Naive thymus-derived CD8-positive, alpha-beta T cell (primary cell): ENCODE results near the gene DSCAML1. TPM values are rescaled to one million over a fixed set of nuclear protein-coding genes. Genes with fewer than 3 reads are reported as not detected.
"Not testable (repeated sequence)": the region's sequence is repeated elsewhere in the genome, so short reads cannot be mapped to it uniquely, and the experiment has no call there.

Experiments used
- ATAC-seq, 2 donors: fragments of 150-1000 bp; cut with Tn5 transposase in 1 of 2; sonication (Bioruptor Pico), chemical (Tn5 transposase) in 1 of 2; 1 replicate in 1 of 2; 2 replicates in 1 of 2; pipeline ENCODE4 v1.10.0; 2021; ENCODE audit warnings: mild to moderate bottlenecking in 2 of 2, moderate library complexity in 2 of 2
- POLR2A ChIA-PET: fragments of 350-600 bp; sonication (Branson Sonifier 250); formaldehyde crosslinking; loops from one replicate; lab custom pipeline; 2021; ENCODE audit warnings: antibody characterized with exemption; lab: Charles Lee
- DNase-seq, 10 donors: peaks; one replicate each; pipeline versions ENCODE4 v3.0.0 to v3.0.0-alpha.2; 2020 to 2022
- H3K27ac Mint-ChIP-seq, 10 donors: one replicate each; pipeline ENCODE4 v1.8.0; 2020 to 2022; ENCODE audit warnings: mild to moderate bottlenecking in 10 of 10, mixed read lengths in 10 of 10, moderate library complexity in 4 of 10, inconsistent platforms in 1 of 10
- H3K27me3 Mint-ChIP-seq, 5 donors: one replicate each; pipeline ENCODE4 v1.8.0; 2021 to 2022; ENCODE audit warnings: mixed read lengths in 5 of 5
- H3K36me3 Mint-ChIP-seq, 3 donors: one replicate each; pipeline ENCODE4 v1.8.0; 2020 to 2022; ENCODE audit warnings: mixed read lengths in 3 of 3, mild to moderate bottlenecking in 2 of 3, inconsistent platforms in 1 of 3
- H3K4me1 Mint-ChIP-seq, 4 donors: one replicate each; pipeline ENCODE4 v1.8.0; 2021 to 2022; ENCODE audit warnings: mixed read lengths in 4 of 4
- H3K4me3 Mint-ChIP-seq, 10 donors: one replicate each; pipeline ENCODE4 v1.8.0; 2020 to 2022; ENCODE audit warnings: mild to moderate bottlenecking in 10 of 10, mixed read lengths in 10 of 10, moderate library complexity in 6 of 10, inconsistent platforms in 1 of 10
- H3K9me3 Mint-ChIP-seq, 9 donors: one replicate each; pipeline ENCODE4 v1.8.0; 2020 to 2022; ENCODE audit warnings: mixed read lengths in 9 of 9, mild to moderate bottlenecking in 3 of 9, inconsistent platforms in 1 of 9, moderate library complexity in 1 of 9
- polyA plus RNA-seq, 3 donors: library from polyadenylated mRNA; unstranded; fragments of 300-500 nt; fragmentation: Illumina TruSeq; gene quantifications; one replicate each; pipeline ENCODE4 v1.2.3, GENCODE V29; 2021
- total RNA-seq, 8 experiments: library from RNA in 2 of 8; stranded (reverse) in 2 of 8; gene quantifications; one replicate each; pipeline ENCODE4 v1.2.3 and lab custom pipeline; 2021 to 2026

Gene DSCAML1
- total and polyA plus RNA-seq, 5 experiments from 2014 or later, result 0.12 to 2.1 (median 0.15) TPM

DNA sequence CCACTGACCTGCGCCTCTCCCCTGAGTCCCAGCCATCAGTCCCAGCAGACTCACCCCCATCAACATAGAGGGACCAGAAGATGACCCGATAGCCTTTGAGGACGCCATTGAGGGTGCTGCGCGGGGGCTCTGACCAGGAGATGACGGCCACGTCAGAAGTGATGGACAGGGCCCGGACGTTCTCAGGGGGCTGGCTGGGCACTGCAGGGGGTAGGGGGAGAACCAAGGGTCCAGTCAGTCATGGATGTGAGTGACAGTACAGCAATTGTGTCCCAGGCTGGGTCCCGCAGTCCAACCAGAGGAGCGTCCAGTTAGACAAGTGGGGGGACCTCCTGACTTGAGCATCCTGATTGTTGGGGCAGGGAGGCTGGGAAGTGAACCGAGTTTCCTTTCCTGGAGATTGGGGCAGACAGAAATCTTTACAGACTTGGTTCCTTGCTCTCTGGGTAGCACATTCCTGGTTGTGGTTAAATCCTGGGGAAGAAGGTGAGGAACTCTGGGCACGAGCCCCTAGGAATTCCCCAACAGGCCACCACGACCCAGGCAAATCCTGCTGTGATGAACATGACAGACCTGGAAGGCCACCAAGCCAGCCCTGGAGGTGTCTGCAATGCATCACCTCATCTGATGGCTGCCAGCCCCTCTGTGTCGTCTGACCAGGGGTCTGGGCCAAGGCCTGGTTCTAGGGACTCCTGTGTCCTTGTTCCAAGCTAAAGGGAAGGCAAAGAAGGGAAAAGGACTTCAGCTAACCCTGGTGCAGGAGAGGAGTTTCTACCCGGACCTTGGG, 335.4 kb downstream of the DSCAML1 start:
- Mint-ChIP-seq H3K4me1 (no peaks in the 10 kb centered on the region), H3K4me3 (no peak overlapping the region), H3K27me3 (peaks cover 0 to 12% (median 5%) of the 10 kb centered on the region in 5 donors), H3K36me3 (no peaks in the 10 kb centered on the region), H3K9me3 (no peaks in the 10 kb centered on the region), H3K27ac (no peak overlapping the region)
- POLR2A ChIA-PET, result no interaction called here
- no peak for DNase-seq
- no peak for ATAC-seq

DNA sequence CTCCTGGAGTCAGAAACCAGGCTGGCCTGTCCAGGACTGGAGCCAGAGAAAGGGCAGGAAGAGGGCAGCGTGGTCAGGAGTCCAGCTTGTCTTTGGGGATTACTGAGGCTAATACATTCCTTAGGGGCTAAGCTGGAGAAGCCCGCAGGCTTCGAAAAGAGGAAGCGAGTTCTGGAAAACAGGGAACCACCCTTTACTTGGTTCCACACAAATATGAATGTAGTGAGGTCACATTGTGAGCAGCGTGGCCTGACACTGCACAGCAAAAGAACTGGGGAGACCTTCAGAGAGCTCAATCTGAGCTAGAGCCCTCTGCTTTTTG, 337.1 kb downstream of the DSCAML1 start:
- H3K9me3 Mint-ChIP-seq, result peaks cover 0 to 6% (median 2%) of the 10 kb centered on the region in 9 donors
- H3K27me3 Mint-ChIP-seq, result peaks cover 0 to 12% (median 5%) of the 10 kb centered on the region in 5 donors
- H3K4me3 Mint-ChIP-seq, result no peak overlapping the region
- no peak for ATAC-seq
- H3K4me1 Mint-ChIP-seq, result no peaks in the 10 kb centered on the region
- H3K36me3 Mint-ChIP-seq, result peaks cover 0 to 4% (median 0%) of the 10 kb centered on the region in 3 donors
- no peak for DNase-seq
- no peak overlapping the region for H3K27ac Mint-ChIP-seq
- POLR2A ChIA-PET, result no interaction called here

DNA sequence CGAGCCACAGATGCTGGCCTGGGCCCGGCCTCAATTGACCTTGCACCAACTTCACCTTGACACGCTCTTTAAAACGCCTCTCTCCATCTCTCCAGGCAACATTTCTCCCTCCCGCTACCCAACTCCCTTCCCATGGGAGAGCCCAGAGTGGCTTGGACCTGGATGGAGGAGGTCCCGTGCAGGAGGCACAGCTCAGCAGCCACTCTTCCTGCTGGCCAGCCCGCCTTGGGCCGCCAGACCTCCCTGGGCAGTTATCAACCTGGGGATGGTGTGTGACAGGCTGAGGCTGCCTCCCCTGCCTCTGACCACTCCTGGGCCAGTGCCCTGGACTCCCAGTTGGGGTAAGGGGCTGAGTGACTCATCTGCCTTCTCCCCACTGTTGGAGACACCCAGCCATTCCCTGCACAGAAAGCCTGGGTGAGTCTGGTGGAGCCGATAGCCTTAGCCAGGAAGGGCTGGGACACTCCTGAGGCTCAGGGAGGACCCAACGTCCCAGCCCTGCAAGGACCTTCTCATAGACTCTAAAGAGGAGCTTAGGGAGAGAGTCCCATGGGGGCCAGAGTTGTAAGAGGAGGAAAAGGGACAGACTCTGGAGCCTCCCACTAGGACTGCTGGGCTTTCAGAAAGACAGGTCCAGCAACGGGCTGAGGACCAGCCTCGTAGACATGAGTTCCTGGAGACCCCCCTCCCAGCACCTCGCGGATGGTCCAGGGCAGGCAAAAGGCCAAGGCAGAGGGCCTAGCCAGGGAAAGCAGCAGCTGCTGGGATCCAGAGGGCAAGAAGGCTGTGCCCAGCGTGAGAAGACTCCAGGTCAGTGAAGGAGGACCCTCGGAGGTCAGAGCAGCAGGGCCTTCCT, 337.7 kb downstream of the DSCAML1 start:
- Mint-ChIP-seq H3K4me3 (no peak overlapping the region), H3K4me1 (no peaks in the 10 kb centered on the region), H3K27ac (no peak overlapping the region), H3K27me3 (peaks cover 0 to 12% (median 5%) of the 10 kb centered on the region in 5 donors), H3K36me3 (peaks cover 0 to 9% (median 2%) of the 10 kb centered on the region in 3 donors), H3K9me3 (peaks cover 0 to 12% (median 7%) of the 10 kb centered on the region in 9 donors)
- ATAC-seq (no peak), DNase-seq (no peak)
- POLR2A ChIA-PET, result no interaction called here

DNA sequence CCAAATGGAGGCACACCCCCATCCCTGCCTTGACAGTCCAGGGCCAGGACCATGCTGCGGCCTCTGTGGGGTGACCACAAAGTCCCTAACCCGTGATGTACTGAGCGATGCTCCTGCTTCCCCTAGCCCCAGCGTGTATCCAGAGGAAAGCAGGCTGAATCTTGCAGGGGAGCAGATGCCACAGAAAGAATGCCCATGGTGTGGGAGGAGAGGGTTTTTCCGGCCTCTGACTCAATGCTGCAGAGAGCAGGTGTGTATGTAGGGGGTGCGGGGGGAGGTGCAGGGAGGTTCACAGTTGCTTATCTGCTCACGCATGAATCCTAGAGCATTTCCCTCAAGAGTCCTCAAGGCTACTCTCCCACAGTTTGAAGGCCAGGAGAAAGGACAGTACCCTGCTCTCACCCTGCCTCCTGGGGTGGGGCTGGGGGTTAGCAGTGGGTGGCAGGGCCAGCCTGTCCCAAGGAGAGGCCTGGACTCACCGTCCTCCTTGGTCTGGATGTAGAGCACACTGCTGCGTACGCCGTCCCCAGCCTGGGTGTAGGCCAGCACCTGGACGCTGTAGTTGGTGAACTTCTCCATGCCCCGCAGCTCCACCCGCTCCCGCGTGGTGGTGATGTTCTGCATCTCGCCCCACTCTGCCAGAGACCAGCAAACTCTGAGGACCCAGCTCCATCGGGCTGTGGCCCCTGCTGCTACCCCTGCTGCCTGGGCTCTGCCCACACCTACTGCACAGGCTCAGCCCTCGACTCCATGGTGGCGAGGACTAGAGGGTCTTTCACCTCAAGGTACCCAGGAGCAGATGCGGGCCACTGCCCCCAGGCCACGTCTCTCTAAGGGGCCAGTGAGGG, 338.5 kb downstream of the DSCAML1 start:
- peaks cover 0 to 14% (median 9%) of the 10 kb centered on the region in 3 donors for H3K36me3 Mint-ChIP-seq
- ATAC-seq (no peak), DNase-seq (no peak)
- no peak overlapping the region for H3K4me3 Mint-ChIP-seq
- H3K27ac Mint-ChIP-seq, result no peak overlapping the region
- H3K4me1 Mint-ChIP-seq, result no peaks in the 10 kb centered on the region
- H3K9me3 Mint-ChIP-seq, result peaks cover 0 to 20% (median 12%) of the 10 kb centered on the region in 9 donors
- POLR2A ChIA-PET, result no interaction called here
- peaks cover 0 to 12% (median 5%) of the 10 kb centered on the region in 5 donors for H3K27me3 Mint-ChIP-seq

DNA sequence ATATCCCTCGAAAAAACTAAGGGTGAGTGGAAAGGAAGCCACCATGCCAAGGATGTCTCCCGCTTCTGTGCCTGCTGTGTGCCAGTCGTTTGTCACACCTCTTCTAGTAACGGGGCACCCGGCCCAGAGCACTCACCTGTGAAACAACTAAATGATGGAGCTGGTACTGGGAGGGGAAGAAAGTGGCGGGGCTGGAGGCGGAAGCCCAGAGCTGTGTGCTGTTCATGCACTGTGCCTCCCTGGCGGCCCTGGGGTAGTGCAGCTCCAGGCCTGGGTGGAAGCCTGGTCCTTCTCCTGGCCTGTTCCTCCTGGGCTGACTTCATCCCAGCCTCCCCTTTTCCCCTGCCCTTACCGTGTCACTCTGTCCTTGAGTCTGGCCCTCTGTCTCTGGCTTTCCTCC, 339.2 kb downstream of the DSCAML1 start:
- POLR2A ChIA-PET, result no interaction called here
- no peak for ATAC-seq
- H3K9me3 Mint-ChIP-seq, result peaks cover 0 to 25% (median 14%) of the 10 kb centered on the region in 9 donors

DNA sequence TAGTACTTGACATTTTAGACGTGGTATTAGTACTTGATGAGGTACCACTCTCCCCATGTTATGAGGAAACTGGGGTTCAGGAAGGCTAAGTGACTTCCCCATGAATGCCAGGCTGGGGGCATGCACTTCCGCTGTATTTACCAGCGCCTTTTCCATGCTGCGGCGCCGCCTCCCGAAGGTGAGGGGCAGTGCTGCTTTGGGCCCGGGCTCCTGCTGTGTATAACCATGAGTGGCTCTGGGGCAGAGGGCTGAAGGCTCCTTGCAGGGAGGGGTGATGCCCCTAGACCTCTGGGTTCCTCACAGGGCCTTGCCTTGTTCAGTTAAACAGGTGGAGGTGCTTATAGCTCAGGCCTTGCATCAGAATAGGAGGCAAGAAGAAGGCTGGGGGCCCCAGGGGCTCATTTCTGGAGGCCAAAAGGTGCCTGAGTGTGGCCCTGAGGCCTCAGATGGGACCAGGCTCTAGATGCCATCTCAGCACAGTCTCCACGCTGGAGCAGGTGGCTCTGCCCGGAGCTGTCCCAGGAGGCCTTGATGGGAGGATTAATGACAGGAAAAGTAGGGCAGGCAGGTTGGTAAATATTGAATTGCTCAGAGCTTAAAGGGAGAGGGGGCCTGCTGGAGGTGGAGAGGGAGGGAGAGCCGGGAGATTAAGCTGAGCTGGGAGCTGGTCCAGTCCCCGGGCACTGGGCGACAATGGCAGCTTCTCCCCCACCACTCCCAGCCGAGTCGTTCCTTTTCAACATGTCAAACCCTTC, 339.8 kb downstream of the DSCAML1 start:
- Mint-ChIP-seq H3K4me1 (no peaks in the 10 kb centered on the region), H3K4me3 (no peak overlapping the region), H3K9me3 (peaks cover 0 to 29% (median 14%) of the 10 kb centered on the region in 9 donors), H3K27ac (no peak overlapping the region), H3K36me3 (peaks cover 0 to 14% (median 9%) of the 10 kb centered on the region in 3 donors), H3K27me3 (peaks cover 0 to 12% (median 5%) of the 10 kb centered on the region in 5 donors)
- POLR2A ChIA-PET, result no interaction called here
- ATAC-seq (no peak), DNase-seq (no peak)

More for the DNA sequence above, 339.2 kb downstream of the DSCAML1 start:
- H3K4me3 Mint-ChIP-seq, result no peak overlapping the region
- H3K36me3 Mint-ChIP-seq, result peaks cover 0 to 14% (median 9%) of the 10 kb centered on the region in 3 donors
- H3K27me3 Mint-ChIP-seq, result peaks cover 0 to 12% (median 5%) of the 10 kb centered on the region in 5 donors
- DNase-seq, result no peak
- no peak overlapping the region for H3K27ac Mint-ChIP-seq
- H3K4me1 Mint-ChIP-seq, result no peaks in the 10 kb centered on the region

DNA sequence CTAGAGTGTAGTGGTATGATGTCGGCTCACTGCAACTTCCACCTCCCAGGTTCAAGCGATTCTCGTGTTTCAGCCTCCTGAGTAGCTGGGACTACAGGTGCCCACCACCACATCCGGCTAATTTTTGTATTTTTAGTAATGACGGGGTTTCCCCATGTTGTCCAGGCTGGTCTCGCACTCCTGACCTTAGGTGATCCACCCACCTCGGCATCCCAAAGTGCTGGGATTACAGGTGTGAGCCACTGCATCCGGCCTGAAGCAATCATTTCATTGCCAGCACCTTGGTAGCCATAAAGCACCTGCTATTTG, 340.3 kb downstream of the DSCAML1 start:
- ATAC-seq, H3K4me3 Mint-ChIP-seq, H3K27ac Mint-ChIP-seq, DNase-seq, H3K4me1 Mint-ChIP-seq, POLR2A ChIA-PET: not testable (repeated sequence)
- peaks cover 0 to 14% (median 9%) of the 10 kb centered on the region in 3 donors for H3K36me3 Mint-ChIP-seq
- peaks cover 0 to 12% (median 5%) of the 10 kb centered on the region in 5 donors for H3K27me3 Mint-ChIP-seq
- peaks cover 0 to 29% (median 16%) of the 10 kb centered on the region in 9 donors for H3K9me3 Mint-ChIP-seq

DNA sequence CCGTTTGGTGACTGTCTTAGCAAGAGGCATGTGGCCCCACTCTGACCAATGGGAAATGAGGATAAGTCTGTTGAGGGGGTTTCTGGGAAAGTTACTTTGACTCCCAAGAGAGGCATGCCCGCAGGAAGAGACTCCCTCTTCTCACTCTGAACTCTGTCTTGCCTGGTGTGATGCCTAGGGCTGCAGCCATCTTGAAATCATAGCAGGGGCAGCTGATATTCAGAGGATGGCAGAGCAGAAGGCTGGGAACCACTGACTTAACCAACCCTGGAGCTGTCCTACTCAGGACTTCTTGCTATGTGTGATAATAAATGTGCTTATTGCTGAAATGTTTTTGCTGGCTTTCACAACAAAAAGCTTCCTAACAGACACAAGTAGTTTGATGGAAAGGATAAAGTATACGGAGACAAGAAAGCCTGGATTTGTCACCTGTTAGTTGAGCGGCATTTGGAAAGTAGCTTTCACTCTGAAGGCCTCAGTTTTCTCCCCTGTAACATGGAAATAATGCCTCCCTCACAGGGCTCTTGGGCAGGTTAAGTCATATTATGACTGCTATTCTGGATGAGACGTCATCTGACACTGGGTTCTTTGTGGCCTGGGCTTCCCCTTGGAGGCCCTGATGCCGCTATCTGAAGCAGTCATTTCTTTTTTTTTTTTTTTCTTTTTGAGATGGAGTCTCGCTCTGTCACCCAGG, 340.8 kb downstream of the DSCAML1 start:
- no peak for DNase-seq

DNA sequence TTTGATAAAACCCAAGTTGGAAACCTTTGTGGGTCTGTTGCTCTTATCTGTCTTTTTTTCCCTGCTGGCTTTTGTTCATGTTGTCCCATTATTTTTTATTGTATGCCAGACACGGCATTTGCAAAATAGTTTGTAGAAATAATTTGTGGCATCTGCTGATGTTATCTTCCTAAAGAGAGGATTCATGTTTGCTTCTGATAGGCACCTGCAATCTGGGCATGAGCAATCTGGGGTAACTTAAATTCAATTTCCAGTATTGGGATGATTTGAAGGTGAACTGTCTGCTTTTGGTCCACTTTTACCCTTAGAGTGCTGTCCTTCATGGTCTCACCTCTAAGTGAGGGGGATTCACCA, 342.5 kb downstream of the DSCAML1 start:
- Mint-ChIP-seq H3K27ac (no peak overlapping the region), H3K27me3 (peaks cover 0 to 6% (median 2%) of the 10 kb centered on the region in 5 donors), H3K4me3 (no peak overlapping the region), H3K9me3 (peaks cover 0 to 29% (median 18%) of the 10 kb centered on the region in 9 donors), H3K36me3 (peaks cover 0 to 14% (median 9%) of the 10 kb centered on the region in 3 donors), H3K4me1 (no peaks in the 10 kb centered on the region)
- DNase-seq, result no peak
- POLR2A ChIA-PET, result no interaction called here
- ATAC-seq, result no peak

More for the DNA sequence above, 340.8 kb downstream of the DSCAML1 start:
- POLR2A ChIA-PET, result no interaction called here
- no peak overlapping the region for H3K27ac Mint-ChIP-seq
- H3K4me1 Mint-ChIP-seq, result no peaks in the 10 kb centered on the region
- no peak for ATAC-seq
- H3K9me3 Mint-ChIP-seq, result peaks cover 0 to 29% (median 16%) of the 10 kb centered on the region in 9 donors
- peaks cover 0 to 12% (median 5%) of the 10 kb centered on the region in 5 donors for H3K27me3 Mint-ChIP-seq
- H3K36me3 Mint-ChIP-seq, result peaks cover 0 to 14% (median 9%) of the 10 kb centered on the region in 3 donors
- no peak overlapping the region for H3K4me3 Mint-ChIP-seq

DNA sequence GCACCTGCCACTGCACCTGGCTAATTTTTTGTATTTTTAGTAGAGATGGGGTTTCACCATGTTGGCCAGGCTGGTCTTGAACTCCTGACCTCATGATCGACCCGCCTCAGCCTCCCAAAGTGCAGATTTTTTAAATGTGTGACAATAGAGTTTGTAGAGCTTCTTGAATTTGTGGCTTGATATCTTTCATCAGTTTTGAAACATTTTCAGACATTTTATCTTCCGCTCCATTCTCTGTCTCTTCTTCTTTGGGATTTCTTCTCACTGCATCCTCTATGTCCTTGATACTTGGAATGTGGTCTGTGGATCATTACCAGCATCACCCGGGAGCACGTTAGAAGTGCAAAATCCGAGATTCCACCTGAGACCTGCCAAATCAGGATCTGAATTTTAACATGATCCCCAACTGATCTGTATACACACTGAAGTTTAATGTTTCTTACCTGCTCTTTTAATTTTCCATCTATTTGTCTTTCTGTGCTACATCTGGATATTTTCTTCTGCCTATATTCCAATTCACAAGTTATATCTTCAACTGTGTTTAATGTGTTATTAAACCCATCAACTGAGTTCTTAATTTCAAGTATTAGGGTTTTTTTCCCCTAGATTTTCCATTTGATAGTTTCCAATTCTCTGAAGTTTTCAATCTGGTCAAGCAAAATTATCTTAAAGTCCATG, 343.0 kb downstream of the DSCAML1 start:
- H3K4me3 Mint-ChIP-seq, result no peak overlapping the region
- POLR2A ChIA-PET, result no interaction called here
- H3K4me1 Mint-ChIP-seq, result no peaks in the 10 kb centered on the region
- H3K27me3 Mint-ChIP-seq, result peaks cover 0 to 3% (median under 1%) of the 10 kb centered on the region in 5 donors
- DNase-seq (no peak), ATAC-seq (no peak)
- H3K27ac Mint-ChIP-seq, result no peak overlapping the region
- H3K9me3 Mint-ChIP-seq, result peaks cover 0 to 29% (median 18%) of the 10 kb centered on the region in 9 donors
- peaks cover 0 to 14% (median 9%) of the 10 kb centered on the region in 3 donors for H3K36me3 Mint-ChIP-seq

DNA sequence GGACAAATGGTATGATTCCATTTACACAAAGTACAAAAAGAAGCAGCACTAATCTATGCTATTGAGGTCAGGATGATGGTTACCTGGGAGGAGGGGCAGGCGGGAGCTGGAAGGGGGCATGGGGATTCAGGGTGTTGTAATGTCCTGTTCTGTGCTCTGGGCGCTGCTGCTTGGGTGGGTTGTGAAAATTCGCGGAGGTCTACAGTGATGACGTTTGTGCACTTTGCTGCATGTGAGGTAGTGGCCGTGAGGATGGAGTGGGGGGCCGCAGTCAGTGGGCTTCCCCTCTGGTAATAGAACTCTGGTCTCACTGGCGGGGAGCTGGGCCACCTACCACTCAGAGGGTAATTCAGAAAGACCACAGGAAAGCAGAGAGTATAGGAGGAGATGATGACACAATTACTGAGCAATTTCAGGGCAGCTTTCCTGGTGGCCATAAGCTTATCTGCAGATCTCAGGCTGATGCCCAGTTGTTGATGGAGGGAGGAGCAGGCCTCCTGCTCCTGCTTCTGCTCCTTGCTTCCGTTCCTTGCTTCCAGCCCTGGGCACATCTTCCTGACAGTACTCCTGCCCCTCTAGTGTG, 347.8 kb downstream of the DSCAML1 start:
- H3K9me3 Mint-ChIP-seq, result peaks cover 0 to 18% (median 8%) of the 10 kb centered on the region in 9 donors
- DNase-seq, result no peak
- peaks cover 0 to 24% (median 7%) of the 10 kb centered on the region in 5 donors for H3K27me3 Mint-ChIP-seq
- no peak overlapping the region for H3K4me3 Mint-ChIP-seq
- peaks cover 0 to 5% (median 4%) of the 10 kb centered on the region in 3 donors for H3K36me3 Mint-ChIP-seq
- POLR2A ChIA-PET, result no interaction called here
- no peaks in the 10 kb centered on the region for H3K4me1 Mint-ChIP-seq
- ATAC-seq, result no peak
- H3K27ac Mint-ChIP-seq, result no peak overlapping the region
